Measurements from ENCODE around the gene ZNF775.

ZNF775 gene

DNA sequence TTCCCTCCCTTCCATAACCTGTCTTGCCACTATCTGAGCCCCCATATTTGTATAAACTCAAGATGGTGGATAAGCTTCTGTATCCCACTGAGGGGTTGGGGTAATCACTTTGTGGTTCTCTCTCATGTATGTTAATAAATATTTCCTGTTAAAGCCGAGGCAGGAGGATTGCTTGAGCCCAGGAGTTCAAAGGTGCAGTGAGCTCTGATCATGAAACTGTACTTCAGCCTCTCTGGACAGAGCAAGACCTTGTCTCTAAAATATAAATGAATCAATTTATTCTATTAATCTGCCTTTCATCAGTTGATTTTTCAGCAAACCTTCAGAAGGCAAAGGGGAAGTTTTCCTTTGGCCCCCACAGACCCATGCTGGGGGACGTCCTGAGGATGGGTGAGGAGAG, 35.9 kb upstream of the ZNF775 start:
- ATAC-seq = no peak
- TF ChIP-seq, protein P1, sequence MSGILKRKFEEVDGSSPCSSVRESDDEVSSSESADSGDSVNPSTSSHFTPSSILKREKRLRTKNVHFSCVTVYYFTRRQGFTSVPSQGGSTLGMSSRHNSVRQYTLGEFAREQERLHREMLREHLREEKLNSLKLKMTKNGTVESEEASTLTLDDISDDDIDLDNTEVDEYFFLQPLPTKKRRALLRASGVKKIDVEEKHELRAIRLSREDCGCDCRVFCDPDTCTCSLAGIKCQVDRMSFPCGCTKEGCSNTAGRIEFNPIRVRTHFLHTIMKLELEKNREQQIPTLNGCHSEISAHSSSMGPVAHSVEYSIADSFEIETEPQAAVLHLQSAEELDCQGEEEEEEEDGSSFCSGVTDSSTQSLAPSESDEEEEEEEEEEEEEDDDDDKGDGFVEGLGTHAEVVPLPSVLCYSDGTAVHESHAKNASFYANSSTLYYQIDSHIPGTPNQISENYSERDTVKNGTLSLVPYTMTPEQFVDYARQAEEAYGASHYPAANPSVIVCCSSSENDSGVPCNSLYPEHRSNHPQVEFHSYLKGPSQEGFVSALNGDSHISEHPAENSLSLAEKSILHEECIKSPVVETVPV (CRISPR knock-in tag; IDR thresholded peaks at IDR 0.05) = no peak
- TF ChIP-seq ZNF565 (CRISPR knock-in tag; conservative IDR thresholded peaks at IDR 0.05; ENCODE audit: low read depth) (no peak), CREB5 (CRISPR knock-in tag; IDR thresholded peaks at IDR 0.05; ENCODE audit: low read depth) (no peak), BACH2 (CRISPR knock-in tag; IDR thresholded peaks at IDR 0.05; ENCODE audit: borderline replicate concordance) (no peak), ISL1 (CRISPR knock-in tag; IDR thresholded peaks at IDR 0.05) (no peak), ZFP30 (CRISPR knock-in tag; IDR thresholded peaks at IDR 0.05) (no peak), POU6F1 (CRISPR knock-in tag; IDR thresholded peaks at IDR 0.05; ENCODE audit: borderline replicate concordance, low read depth) (no peak), RARB (CRISPR knock-in tag; IDR thresholded peaks at IDR 0.05) (no peak), ZC3H10 (CRISPR knock-in tag; IDR thresholded peaks at IDR 0.05) (no peak), ARNTL (CRISPR knock-in tag; IDR thresholded peaks at IDR 0.05; ENCODE audit: borderline replicate concordance, low read depth) (no peak), OSR1 (CRISPR knock-in tag; IDR thresholded peaks at IDR 0.05) (no peak), GLIS3 (CRISPR knock-in tag; IDR thresholded peaks at IDR 0.05) (no peak), SNAI2 (CRISPR knock-in tag; IDR thresholded peaks at IDR 0.05) (no peak), CSDC2 (CRISPR knock-in tag; IDR thresholded peaks at IDR 0.05) (no peak), ESRRG (CRISPR knock-in tag; IDR thresholded peaks at IDR 0.05) (no peak), TSHZ2 (CRISPR knock-in tag; IDR thresholded peaks at IDR 0.05) (no peak), ZNF70 (CRISPR knock-in tag; IDR thresholded peaks at IDR 0.05) (no peak)
- TF ChIP-seq, protein P2, sequence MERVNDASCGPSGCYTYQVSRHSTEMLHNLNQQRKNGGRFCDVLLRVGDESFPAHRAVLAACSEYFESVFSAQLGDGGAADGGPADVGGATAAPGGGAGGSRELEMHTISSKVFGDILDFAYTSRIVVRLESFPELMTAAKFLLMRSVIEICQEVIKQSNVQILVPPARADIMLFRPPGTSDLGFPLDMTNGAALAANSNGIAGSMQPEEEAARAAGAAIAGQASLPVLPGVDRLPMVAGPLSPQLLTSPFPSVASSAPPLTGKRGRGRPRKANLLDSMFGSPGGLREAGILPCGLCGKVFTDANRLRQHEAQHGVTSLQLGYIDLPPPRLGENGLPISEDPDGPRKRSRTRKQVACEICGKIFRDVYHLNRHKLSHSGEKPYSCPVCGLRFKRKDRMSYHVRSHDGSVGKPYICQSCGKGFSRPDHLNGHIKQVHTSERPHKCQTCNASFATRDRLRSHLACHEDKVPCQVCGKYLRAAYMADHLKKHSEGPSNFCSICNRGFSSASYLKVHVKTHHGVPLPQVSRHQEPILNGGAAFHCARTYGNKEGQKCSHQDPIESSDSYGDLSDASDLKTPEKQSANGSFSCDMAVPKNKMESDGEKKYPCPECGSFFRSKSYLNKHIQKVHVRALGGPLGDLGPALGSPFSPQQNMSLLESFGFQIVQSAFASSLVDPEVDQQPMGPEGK (CRISPR knock-in tag; IDR thresholded peaks at IDR 0.05; ENCODE audit: borderline replicate concordance) = no peak

- TF ChIP-seq RARB (CRISPR knock-in tag; IDR thresholded peaks at IDR 0.05) = no peak
- TF ChIP-seq TOX (CRISPR knock-in tag; IDR thresholded peaks at IDR 0.05; ENCODE audit: borderline replicate concordance) = no peak
- TF ChIP-seq POU6F1 (CRISPR knock-in tag; IDR thresholded peaks at IDR 0.05; ENCODE audit: borderline replicate concordance, low read depth) = no peak
- TF ChIP-seq PPARA (CRISPR knock-in tag; IDR thresholded peaks at IDR 0.05; ENCODE audit: borderline replicate concordance) = no peak
- no peak for TF ChIP-seq TSHZ2 (CRISPR knock-in tag; IDR thresholded peaks at IDR 0.05)
- TF ChIP-seq ZNF565 (CRISPR knock-in tag; conservative IDR thresholded peaks at IDR 0.05; ENCODE audit: low read depth) = no peak
- no peak for TF ChIP-seq ESRRG (CRISPR knock-in tag; IDR thresholded peaks at IDR 0.05)
- TF ChIP-seq CREB5 (CRISPR knock-in tag; IDR thresholded peaks at IDR 0.05; ENCODE audit: low read depth) = no peak
- TF ChIP-seq, protein P2 (CRISPR knock-in tag; IDR thresholded peaks at IDR 0.05; ENCODE audit: borderline replicate concordance) = no peak
- TF ChIP-seq OSR1 (CRISPR knock-in tag; IDR thresholded peaks at IDR 0.05) = no peak
- TF ChIP-seq ZFP30 (CRISPR knock-in tag; IDR thresholded peaks at IDR 0.05) = no peak
- no peak for TF ChIP-seq TCF4 (CRISPR knock-in tag; IDR thresholded peaks at IDR 0.05; ENCODE audit: borderline replicate concordance)
- TF ChIP-seq ARNTL (CRISPR knock-in tag; IDR thresholded peaks at IDR 0.05; ENCODE audit: borderline replicate concordance, low read depth) = no peak
Observed at GRCh38 chr7:150344299-150344698, 34.8 kb upstream of the ZNF775 start.

More at GRCh38 chr7:150344299-150344698, 34.8 kb upstream of the ZNF775 start:
- ATAC-seq = no peak
